ENCODE results near the gene ATP4B.

- TF ChIP-seq MYC (IDR thresholded peaks at IDR 0.05; ENCODE audit: low read depth, low read length) (no peak), CTCF (IDR thresholded peaks at IDR 0.05; ENCODE audit: extremely low read depth in 1 of 2, insufficient read depth in 1 of 2, low read depth in 1 of 2, low read length in 2 of 2) (no peak), EZH2 (IDR thresholded peaks at IDR 0.05; ENCODE audit: borderline replicate concordance, low read depth, low read length, severe bottlenecking) (no peak), POLR2AphosphoS5 (IDR thresholded peaks at IDR 0.05; ENCODE audit: insufficient read depth, low read depth, low read length) (no peak), POLR2A (IDR thresholded peaks at IDR 0.05; ENCODE audit: low read depth, low read length) (no peak), MAX (IDR thresholded peaks at IDR 0.05; ENCODE audit: insufficient read depth, insufficient read length) (no peak), JUN (IDR thresholded peaks at IDR 0.05; ENCODE audit: borderline replicate concordance, insufficient read depth, insufficient read length, low read depth) (no peak)
Observed at GRCh38 chr13:113632706-113633484, 25.1 kb downstream of the ATP4B start.

Measured in endothelial cell of umbilical vein (primary cell).